ENCODE results near the gene TMEM201. TPM values are rescaled to one million over a fixed set of nuclear protein-coding genes. Genes with fewer than 3 reads are reported as not detected.

Gene TMEM201
- total RNA-seq, 1 donor from 2014 or later: 1.9 TPM

DNA sequence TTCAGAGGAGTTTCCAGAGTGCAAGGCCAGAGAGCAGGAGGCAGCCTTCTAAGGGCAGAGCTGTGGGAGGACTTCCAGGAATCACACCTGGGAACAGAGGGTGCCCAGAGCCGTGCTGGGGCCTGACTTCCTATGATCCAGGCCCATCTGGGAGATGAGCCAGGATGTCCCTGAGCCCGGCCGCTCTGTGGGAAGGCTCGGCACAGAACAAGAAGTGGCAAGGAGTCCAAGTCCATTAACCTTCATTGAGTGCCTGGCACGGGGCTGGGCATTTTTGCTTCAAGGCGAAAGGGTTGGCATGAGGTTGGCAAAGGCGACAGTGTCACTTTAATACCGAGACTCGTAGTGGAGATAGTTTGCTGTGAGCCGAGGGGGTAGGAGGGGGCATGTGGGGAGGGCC lies 18.2 kb downstream of the TMEM201 start:
- Mint-ChIP-seq H3K27me3 (ENCODE audit: insufficient read depth, low read depth) (peaks cover 4% of the 10 kb centered on the region), H3K36me3 (peaks cover 9% of the 10 kb centered on the region), H3K9me3 (no peaks in the 10 kb centered on the region), H3K4me1 (no peaks in the 10 kb centered on the region), H3K4me3 (no peak overlapping the region), H3K27ac (no peak overlapping the region)
- Histone ChIP-seq H3K4me1 (no peaks in the 10 kb centered on the region), H3K4me2 (no peak overlapping the region), H3K27ac (no peak overlapping the region), H3K36me3 (no peaks in the 10 kb centered on the region), H3K79me2 (ENCODE audit: low read depth) (no peaks in the 10 kb centered on the region), H3K4me3 (no peak overlapping the region), H3F3A (ENCODE audit: low read depth) (no peaks in the 10 kb centered on the region), H2AFZ (replicated peaks) (no peak overlapping the region), H3K27me3 (no peaks in the 10 kb centered on the region), H3K9ac (no peak overlapping the region), H3K9me3 (ENCODE audit: low read depth) (no peaks in the 10 kb centered on the region), H4K20me1 (ENCODE audit: low read depth) (peaks cover 9% of the 10 kb centered on the region)
- TF ChIP-seq, protein P1, sequence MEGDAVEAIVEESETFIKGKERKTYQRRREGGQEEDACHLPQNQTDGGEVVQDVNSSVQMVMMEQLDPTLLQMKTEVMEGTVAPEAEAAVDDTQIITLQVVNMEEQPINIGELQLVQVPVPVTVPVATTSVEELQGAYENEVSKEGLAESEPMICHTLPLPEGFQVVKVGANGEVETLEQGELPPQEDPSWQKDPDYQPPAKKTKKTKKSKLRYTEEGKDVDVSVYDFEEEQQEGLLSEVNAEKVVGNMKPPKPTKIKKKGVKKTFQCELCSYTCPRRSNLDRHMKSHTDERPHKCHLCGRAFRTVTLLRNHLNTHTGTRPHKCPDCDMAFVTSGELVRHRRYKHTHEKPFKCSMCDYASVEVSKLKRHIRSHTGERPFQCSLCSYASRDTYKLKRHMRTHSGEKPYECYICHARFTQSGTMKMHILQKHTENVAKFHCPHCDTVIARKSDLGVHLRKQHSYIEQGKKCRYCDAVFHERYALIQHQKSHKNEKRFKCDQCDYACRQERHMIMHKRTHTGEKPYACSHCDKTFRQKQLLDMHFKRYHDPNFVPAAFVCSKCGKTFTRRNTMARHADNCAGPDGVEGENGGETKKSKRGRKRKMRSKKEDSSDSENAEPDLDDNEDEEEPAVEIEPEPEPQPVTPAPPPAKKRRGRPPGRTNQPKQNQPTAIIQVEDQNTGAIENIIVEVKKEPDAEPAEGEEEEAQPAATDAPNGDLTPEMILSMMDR (IDR thresholded peaks at IDR 0.05): no peak
- TF ChIP-seq EZH2phosphoT487 (IDR thresholded peaks at IDR 0.05): no peak
- no peak for TF ChIP-seq EZH2 (IDR thresholded peaks at IDR 0.05)
- no peak for DNase-seq (ENCODE audit: low spot score)

DNA sequence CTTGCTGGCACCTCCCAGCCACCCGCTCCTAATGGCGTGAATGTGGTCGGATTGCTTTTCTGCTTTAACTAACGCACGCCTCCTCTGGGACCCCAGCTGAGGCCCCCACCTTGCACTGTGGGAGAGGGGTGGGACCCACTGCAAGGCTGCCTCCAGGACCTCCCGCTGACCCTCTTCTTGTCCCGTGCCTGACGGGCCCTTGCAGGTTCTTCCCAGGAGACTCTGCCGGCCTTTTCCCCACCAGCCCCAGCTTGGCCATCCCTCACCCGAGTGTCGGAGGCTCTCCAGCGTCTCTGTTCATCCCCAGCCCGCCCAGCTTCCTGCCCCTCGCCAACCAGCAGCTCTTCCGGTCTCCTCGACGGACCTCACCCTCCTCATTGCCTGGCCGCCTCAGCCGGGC lies 18.6 kb downstream of the TMEM201 start:
- peaks cover 9% of the 10 kb centered on the region for H4K20me1 ChIP-seq (ENCODE audit: low read depth)
- no peak overlapping the region for H3K4me2 ChIP-seq
- H3K9ac ChIP-seq: no peak overlapping the region
- no peak for DNase-seq (ENCODE audit: low spot score)
- no peaks in the 10 kb centered on the region for H3K36me3 ChIP-seq
- Mint-ChIP-seq H3K27me3 (ENCODE audit: insufficient read depth, low read depth) (peaks cover 4% of the 10 kb centered on the region), H3K36me3 (peaks cover 9% of the 10 kb centered on the region), H3K27ac (no peak overlapping the region), H3K9me3 (no peaks in the 10 kb centered on the region), H3K4me1 (no peaks in the 10 kb centered on the region), H3K4me3 (no peak overlapping the region)
- no peak overlapping the region for H3K4me3 ChIP-seq
- H3F3A ChIP-seq (ENCODE audit: low read depth): no peaks in the 10 kb centered on the region
- no peaks in the 10 kb centered on the region for H3K79me2 ChIP-seq (ENCODE audit: low read depth)
- no peak overlapping the region for H3K27ac ChIP-seq
- no peak overlapping the region for H2AFZ ChIP-seq (replicated peaks)
- H3K27me3 ChIP-seq: no peaks in the 10 kb centered on the region
- no peaks in the 10 kb centered on the region for H3K4me1 ChIP-seq
- TF ChIP-seq EZH2phosphoT487 (IDR thresholded peaks at IDR 0.05) (no peak), EZH2 (IDR thresholded peaks at IDR 0.05) (no peak)
- TF ChIP-seq, protein P1 (IDR thresholded peaks at IDR 0.05): no peak
- H3K9me3 ChIP-seq (ENCODE audit: low read depth): no peaks in the 10 kb centered on the region

DNA sequence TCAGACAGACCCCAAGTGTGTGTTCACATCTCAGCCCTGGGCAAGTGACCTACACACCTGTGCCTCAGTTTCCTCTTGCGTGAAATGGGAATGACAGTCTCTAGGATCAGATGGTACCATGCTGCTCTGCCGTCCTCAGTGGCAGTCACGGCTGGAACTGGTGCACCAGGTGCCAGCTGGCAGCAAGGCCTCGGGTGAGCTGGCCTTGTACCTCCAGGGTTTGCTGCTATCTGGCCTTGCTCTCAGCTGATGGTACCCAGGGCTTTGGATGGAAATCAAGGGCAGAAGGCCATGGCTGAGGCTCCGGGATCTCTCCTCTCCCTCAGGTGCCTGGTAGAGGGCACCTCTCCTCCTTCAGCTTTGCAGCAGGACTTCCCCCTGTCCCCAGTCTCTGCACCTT lies 21.3 kb downstream of the TMEM201 start:
- Histone ChIP-seq H3K4me3 (no peak overlapping the region), H3K9me3 (ENCODE audit: low read depth) (no peaks in the 10 kb centered on the region), H3F3A (ENCODE audit: low read depth) (peaks cover 1% of the 10 kb centered on the region), H3K9ac (no peak overlapping the region), H3K27ac (no peak overlapping the region), H3K4me1 (no peaks in the 10 kb centered on the region), H3K36me3 (no peaks in the 10 kb centered on the region), H3K4me2 (no peak overlapping the region), H3K79me2 (ENCODE audit: low read depth) (no peaks in the 10 kb centered on the region), H3K27me3 (no peaks in the 10 kb centered on the region), H2AFZ (replicated peaks) (no peak overlapping the region), H4K20me1 (ENCODE audit: low read depth) (peaks cover 6% of the 10 kb centered on the region)
- H3K36me3 Mint-ChIP-seq: peaks cover 6% of the 10 kb centered on the region
- H3K27me3 Mint-ChIP-seq (ENCODE audit: insufficient read depth, low read depth): peaks cover 2% of the 10 kb centered on the region
- no peak overlapping the region for H3K27ac Mint-ChIP-seq
- no peaks in the 10 kb centered on the region for H3K9me3 Mint-ChIP-seq
- no peaks in the 10 kb centered on the region for H3K4me1 Mint-ChIP-seq
- TF ChIP-seq EZH2 (IDR thresholded peaks at IDR 0.05): no peak
- TF ChIP-seq EZH2phosphoT487 (IDR thresholded peaks at IDR 0.05): no peak
- TF ChIP-seq, protein P1 (IDR thresholded peaks at IDR 0.05): no peak
- no peak overlapping the region for H3K4me3 Mint-ChIP-seq
- no peak for DNase-seq (ENCODE audit: low spot score)
